ENCODE data around the gene CASP10.

DNA sequence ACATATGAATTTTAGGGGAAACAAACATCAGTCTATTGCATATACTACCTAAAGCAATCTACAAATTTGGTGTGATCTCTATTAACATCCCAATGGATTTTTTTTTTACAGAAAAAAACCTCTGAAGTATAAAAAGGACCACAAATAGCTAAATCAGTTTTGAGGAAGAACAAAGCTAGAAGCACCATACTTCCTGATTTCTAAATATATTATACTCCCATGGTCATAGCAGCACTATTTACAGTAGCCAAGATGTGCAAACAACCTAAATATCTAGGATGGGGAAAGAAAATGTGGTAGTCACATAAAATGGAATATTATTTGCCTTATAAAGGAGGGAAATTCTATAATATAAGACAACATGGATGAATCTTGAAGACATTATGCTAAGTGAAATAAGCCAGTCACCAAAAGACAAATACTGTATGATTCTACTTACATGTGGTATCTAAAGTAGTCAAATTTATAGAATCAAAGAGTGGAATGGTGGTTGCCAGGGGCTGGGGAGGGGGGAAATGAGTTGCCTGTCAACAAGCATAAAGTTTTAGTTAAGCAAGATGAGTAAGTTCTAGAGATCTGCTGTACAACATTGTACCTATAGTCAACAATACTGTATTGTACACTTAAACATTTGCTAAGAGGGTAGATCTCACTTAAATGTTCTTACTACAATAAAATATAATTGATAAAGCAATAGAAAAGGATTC is 59.8 kb downstream of the CASP10 start:
- TF ChIP-seq EZH2phosphoT487 (IDR thresholded peaks at IDR 0.05; ENCODE audit: insufficient read depth, low read depth) (no peak), EZH2 (IDR thresholded peaks at IDR 0.05; ENCODE audit: insufficient read depth, poor library complexity, severe bottlenecking) (no peak)

All from GM23248 (cell line).